ENCODE data around the gene BACE2.

The BACE2 gene

DNA sequence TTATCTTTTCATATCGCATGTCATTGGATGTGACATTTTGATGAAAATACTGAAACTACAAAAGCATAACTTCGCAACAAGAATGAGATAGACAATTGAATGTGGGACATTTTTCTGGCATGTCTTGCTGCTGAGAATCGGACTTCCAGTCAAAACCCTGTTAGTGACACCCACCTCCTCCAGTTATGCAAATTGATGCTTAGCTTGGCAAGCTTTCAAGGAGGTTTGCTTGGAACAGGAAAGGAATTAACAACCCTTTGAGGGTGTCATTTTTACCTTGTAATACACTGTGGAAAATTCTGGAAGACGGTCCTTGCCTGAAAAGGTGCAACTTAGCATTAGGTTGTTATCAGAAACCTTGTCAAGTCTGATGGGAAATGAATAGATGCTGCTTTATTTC is 109.9 kb downstream of the BACE2 start:
- H3K36me3 ChIP-seq (ENCODE audit: control insufficient read depth, insufficient read depth, low read length), result 0 out of 2 replicates have a peak, but pooled peaks cover 7% of the 10 kb centered on the region
- no peak overlapping the region for H3K27ac ChIP-seq (ENCODE audit: low read depth, low read length)
- H3K9ac ChIP-seq (ENCODE audit: low read length), result no peak overlapping the region
- peaks cover 12% of the 10 kb centered on the region; the same call in 1 of the 2 replicates for H3K9me3 ChIP-seq (ENCODE audit: control insufficient read depth, insufficient read depth, low read depth, low read length)
- H3K4me1 ChIP-seq (ENCODE audit: control insufficient read depth, insufficient read depth, low read length), result peaks cover 12% of the 10 kb centered on the region; the same call in 1 of the 2 replicates
- no peaks in the 10 kb centered on the region for H3K27me3 ChIP-seq (ENCODE audit: control insufficient read depth, insufficient read depth, low read length)
- no peak overlapping the region for H3K4me3 ChIP-seq (ENCODE audit: low read depth, low read length)

DNA sequence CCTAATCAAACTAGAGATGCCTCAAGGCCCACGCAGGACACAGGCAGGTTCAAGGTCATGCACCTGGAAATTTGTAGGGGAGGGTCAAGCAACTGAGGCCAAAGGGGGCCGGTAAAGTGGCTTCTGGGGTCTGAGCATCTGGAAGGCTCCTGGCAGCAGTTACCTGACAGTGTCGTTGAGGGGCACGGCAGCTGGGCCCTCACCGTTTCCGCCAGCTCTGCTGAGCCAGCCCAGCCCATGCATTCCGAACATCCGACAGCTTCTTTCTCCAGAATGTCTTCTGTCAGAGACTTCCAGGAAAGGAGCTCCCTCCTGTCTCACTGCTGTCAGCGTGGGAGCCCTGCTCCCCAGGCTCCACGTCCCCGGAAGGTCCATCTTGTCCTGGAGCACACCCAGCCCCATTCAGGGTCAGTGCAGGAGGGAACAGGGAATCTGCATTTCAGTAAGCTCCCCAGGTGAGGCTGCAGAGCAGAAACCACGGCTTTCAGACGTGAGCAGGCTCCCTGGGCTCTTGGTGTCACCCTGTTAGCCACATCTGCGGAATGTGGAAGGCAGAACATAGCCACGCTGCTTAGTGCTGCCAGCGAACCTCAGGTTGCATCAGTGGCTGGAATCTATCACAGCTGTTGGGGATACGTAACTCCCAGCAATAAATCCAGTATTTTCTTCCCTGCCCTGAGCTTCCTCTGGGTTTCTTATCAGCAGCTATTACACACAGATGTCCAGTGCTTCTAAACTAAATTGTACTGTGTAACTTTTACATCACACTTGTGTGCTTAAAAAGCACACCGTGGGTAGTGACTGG is 112.4 kb downstream of the BACE2 start:
- H3K27ac ChIP-seq (ENCODE audit: low read depth, low read length), result no peak overlapping the region
- no peaks in the 10 kb centered on the region for H3K27me3 ChIP-seq (ENCODE audit: control insufficient read depth, insufficient read depth, low read length)
- no peak overlapping the region for H3K4me3 ChIP-seq (ENCODE audit: low read depth, low read length)
- H3K9me3 ChIP-seq (ENCODE audit: control insufficient read depth, insufficient read depth, low read depth, low read length), result no peaks in the 10 kb centered on the region
- peaks cover 14% of the 10 kb centered on the region; the same call in 1 of the 2 replicates for H3K4me1 ChIP-seq (ENCODE audit: control insufficient read depth, insufficient read depth, low read length)
- H3K9ac ChIP-seq (ENCODE audit: low read length), result no peak overlapping the region
- H3K36me3 ChIP-seq (ENCODE audit: control insufficient read depth, insufficient read depth, low read length), result 0 out of 2 replicates have a peak, but pooled peaks cover 3% of the 10 kb centered on the region

GRCh38 chr21:41282412-41282811 is 114.5 kb downstream of the BACE2 start:
- no peaks in the 10 kb centered on the region for H3K9me3 ChIP-seq (ENCODE audit: control insufficient read depth, insufficient read depth, low read depth, low read length)
- peaks cover 14% of the 10 kb centered on the region; the same call in 1 of the 2 replicates for H3K4me1 ChIP-seq (ENCODE audit: control insufficient read depth, insufficient read depth, low read length)
- H3K27me3 ChIP-seq (ENCODE audit: control insufficient read depth, insufficient read depth, low read length), result no peaks in the 10 kb centered on the region

GRCh38 chr21:41283211-41283818 is 115.4 kb downstream of the BACE2 start:
- H3K9me3 ChIP-seq (ENCODE audit: control insufficient read depth, insufficient read depth, low read depth, low read length), result no peaks in the 10 kb centered on the region
- no peak overlapping the region for H3K4me3 ChIP-seq (ENCODE audit: low read depth, low read length)
- H3K9ac ChIP-seq (ENCODE audit: low read length), result no peak overlapping the region
- no peaks in the 10 kb centered on the region for H3K36me3 ChIP-seq (ENCODE audit: control insufficient read depth, insufficient read depth, low read length)
- H3K27ac ChIP-seq (ENCODE audit: low read depth, low read length), result no peak overlapping the region
- no peaks in the 10 kb centered on the region for H3K27me3 ChIP-seq (ENCODE audit: control insufficient read depth, insufficient read depth, low read length)
- H3K4me1 ChIP-seq (ENCODE audit: control insufficient read depth, insufficient read depth, low read length), result 0 out of 2 replicates have a peak, but pooled peaks cover 6% of the 10 kb centered on the region

More at GRCh38 chr21:41282412-41282811, 114.5 kb downstream of the BACE2 start:
- H3K36me3 ChIP-seq (ENCODE audit: control insufficient read depth, insufficient read depth, low read length), result no peaks in the 10 kb centered on the region
- no peak overlapping the region for H3K27ac ChIP-seq (ENCODE audit: low read depth, low read length)
- H3K4me3 ChIP-seq (ENCODE audit: low read depth, low read length), result no peak overlapping the region
- no peak overlapping the region for H3K9ac ChIP-seq (ENCODE audit: low read length)

DNA sequence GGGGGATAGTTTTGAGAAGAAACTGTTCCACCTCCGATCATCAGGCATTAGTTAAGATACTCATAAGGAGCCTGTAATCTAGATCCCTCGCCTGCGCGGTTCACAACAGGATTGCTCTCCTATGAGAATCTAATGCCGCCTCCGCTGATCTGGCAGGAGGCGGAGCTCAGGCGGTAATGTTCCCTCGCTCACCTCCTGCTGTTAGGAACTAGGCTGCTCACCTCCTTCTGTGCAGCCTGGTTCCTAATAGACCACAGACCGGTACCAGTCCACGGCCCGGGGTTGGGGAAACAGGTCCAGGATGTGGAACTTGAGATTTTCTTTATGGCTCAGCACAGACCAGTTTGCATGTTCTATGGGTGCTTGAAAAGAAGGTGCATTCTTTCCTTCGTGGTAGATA is 121.5 kb downstream of the BACE2 start:
- H3K4me1 ChIP-seq (ENCODE audit: control insufficient read depth, insufficient read depth, low read length), result no peaks in the 10 kb centered on the region
- H3K36me3 ChIP-seq (ENCODE audit: control insufficient read depth, insufficient read depth, low read length), result no peaks in the 10 kb centered on the region
- H3K27ac ChIP-seq (ENCODE audit: low read depth, low read length), result no peak overlapping the region
- H3K4me3 ChIP-seq (ENCODE audit: low read depth, low read length), result no peak overlapping the region
- H3K9ac ChIP-seq (ENCODE audit: low read length), result no peak overlapping the region
- H3K27me3 ChIP-seq (ENCODE audit: control insufficient read depth, insufficient read depth, low read length), result peaks cover 7% of the 10 kb centered on the region; the same call in 1 of the 2 replicates
- H3K9me3 ChIP-seq (ENCODE audit: control insufficient read depth, insufficient read depth, low read depth, low read length), result peaks cover 12% of the 10 kb centered on the region; the same call in 1 of the 2 replicates

- Histone ChIP-seq H3K27ac (ENCODE audit: low read depth, low read length) (no peak overlapping the region), H3K4me3 (ENCODE audit: low read depth, low read length) (peak overlapping the region; percentile 14; the same call in 1 of the 2 replicates), H3K36me3 (ENCODE audit: control insufficient read depth, insufficient read depth, low read length) (no peaks in the 10 kb centered on the region), H3K27me3 (ENCODE audit: control insufficient read depth, insufficient read depth, low read length) (peaks cover 7% of the 10 kb centered on the region; the same call in 1 of the 2 replicates), H3K4me1 (ENCODE audit: control insufficient read depth, insufficient read depth, low read length) (no peaks in the 10 kb centered on the region), H3K9me3 (ENCODE audit: control insufficient read depth, insufficient read depth, low read depth, low read length) (peaks cover 12% of the 10 kb centered on the region; the same call in 1 of the 2 replicates), H3K9ac (ENCODE audit: low read length) (no peak overlapping the region)
Observed at GRCh38 chr21:41290106-41290799, 122.3 kb downstream of the BACE2 start.

- no peak overlapping the region for H3K27ac ChIP-seq (ENCODE audit: low read depth, low read length)
- H3K27me3 ChIP-seq (ENCODE audit: control insufficient read depth, insufficient read depth, low read length), result peaks cover 6% of the 10 kb centered on the region; the same call in 1 of the 2 replicates
- H3K4me1 ChIP-seq (ENCODE audit: control insufficient read depth, insufficient read depth, low read length), result no peaks in the 10 kb centered on the region
- H3K9ac ChIP-seq (ENCODE audit: low read length), result no peak overlapping the region
- H3K9me3 ChIP-seq (ENCODE audit: control insufficient read depth, insufficient read depth, low read depth, low read length), result peaks cover 12% of the 10 kb centered on the region; the same call in 1 of the 2 replicates
- no peaks in the 10 kb centered on the region for H3K36me3 ChIP-seq (ENCODE audit: control insufficient read depth, insufficient read depth, low read length)
- H3K4me3 ChIP-seq (ENCODE audit: low read depth, low read length), result no peak overlapping the region
Observed at GRCh38 chr21:41294548-41295231, 126.7 kb downstream of the BACE2 start.

DNA sequence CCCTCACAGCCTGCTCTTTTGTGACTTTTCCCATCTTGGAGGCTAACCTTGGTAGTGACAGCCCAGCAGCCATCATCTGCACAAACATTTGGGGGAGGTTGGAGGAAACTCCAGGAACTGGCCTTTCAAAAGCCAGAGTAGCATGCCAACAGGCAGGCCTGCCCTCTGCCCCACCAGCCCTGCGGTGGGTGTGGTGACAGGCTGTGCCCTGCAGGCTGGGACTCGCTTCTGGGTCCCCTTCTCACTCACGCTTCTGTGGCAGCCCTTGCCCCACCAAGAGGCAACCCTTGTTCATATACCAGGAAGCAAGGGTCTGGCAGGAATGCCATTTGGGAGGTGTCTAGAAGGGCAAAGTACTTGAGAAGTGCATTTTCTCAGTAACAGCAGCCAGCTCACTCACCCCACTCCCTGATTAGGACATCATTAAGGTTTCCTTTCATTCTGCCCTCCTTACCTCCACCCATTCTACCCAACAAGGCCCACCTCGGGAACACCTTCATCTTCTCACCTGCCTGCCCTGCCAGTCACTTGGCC is 127.8 kb downstream of the BACE2 start:
- no peaks in the 10 kb centered on the region for H3K36me3 ChIP-seq (ENCODE audit: control insufficient read depth, insufficient read depth, low read length)
- no peak overlapping the region for H3K4me3 ChIP-seq (ENCODE audit: low read depth, low read length)
- H3K27ac ChIP-seq (ENCODE audit: low read depth, low read length), result no peak overlapping the region
- H3K9ac ChIP-seq (ENCODE audit: low read length), result no peak overlapping the region
- peaks cover 12% of the 10 kb centered on the region; the same call in 1 of the 2 replicates for H3K9me3 ChIP-seq (ENCODE audit: control insufficient read depth, insufficient read depth, low read depth, low read length)
- H3K4me1 ChIP-seq (ENCODE audit: control insufficient read depth, insufficient read depth, low read length), result no peaks in the 10 kb centered on the region
- H3K27me3 ChIP-seq (ENCODE audit: control insufficient read depth, insufficient read depth, low read length), result no peaks in the 10 kb centered on the region

- no peak overlapping the region for H3K9ac ChIP-seq (ENCODE audit: low read length)
- no peak overlapping the region for H3K27ac ChIP-seq (ENCODE audit: low read depth, low read length)
- H3K27me3 ChIP-seq (ENCODE audit: control insufficient read depth, insufficient read depth, low read length), result no peaks in the 10 kb centered on the region
- no peaks in the 10 kb centered on the region for H3K4me1 ChIP-seq (ENCODE audit: control insufficient read depth, insufficient read depth, low read length)
- H3K9me3 ChIP-seq (ENCODE audit: control insufficient read depth, insufficient read depth, low read depth, low read length), result peaks cover 10% of the 10 kb centered on the region; the same call in 1 of the 2 replicates
- no peaks in the 10 kb centered on the region for H3K36me3 ChIP-seq (ENCODE audit: control insufficient read depth, insufficient read depth, low read length)
- H3K4me3 ChIP-seq (ENCODE audit: low read depth, low read length), result no peak overlapping the region
Observed at GRCh38 chr21:41302976-41303375, 135.0 kb downstream of the BACE2 start.

DNA sequence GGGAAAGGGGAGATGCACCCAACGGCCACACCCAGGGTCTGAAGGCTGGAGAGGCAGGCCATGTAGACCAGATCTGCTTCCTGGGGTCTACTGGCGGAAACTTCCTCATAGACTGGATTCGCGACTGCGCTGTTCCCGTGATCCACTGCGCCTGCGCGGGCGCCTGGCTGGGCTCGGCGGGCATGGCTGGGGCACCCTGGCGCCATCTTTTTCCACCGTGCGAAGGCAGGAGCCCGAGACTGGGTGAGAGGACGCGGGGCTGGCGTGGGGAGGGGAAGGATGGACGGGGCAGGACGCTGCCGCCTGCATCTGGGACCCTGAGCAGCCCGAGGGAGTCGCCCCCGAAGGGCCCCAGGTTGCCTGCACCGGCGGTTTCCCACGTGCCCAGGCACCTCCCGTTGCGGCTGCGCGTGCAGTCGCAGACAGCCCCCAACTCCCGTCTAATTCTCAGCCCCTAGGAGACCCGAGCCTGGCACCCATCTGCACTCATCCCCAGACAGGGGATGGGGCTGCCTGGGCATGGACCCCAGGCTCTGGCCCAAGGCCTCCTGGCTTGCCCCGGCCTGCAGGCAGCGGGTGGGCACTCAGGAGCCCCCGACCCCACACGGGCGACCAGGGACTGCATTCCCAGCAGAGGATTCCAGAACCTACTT is 136.2 kb downstream of the BACE2 start:
- Histone ChIP-seq H3K9me3 (ENCODE audit: control insufficient read depth, insufficient read depth, low read depth, low read length) (peaks cover 10% of the 10 kb centered on the region; the same call in 1 of the 2 replicates), H3K36me3 (ENCODE audit: control insufficient read depth, insufficient read depth, low read length) (no peaks in the 10 kb centered on the region)

More for the DNA sequence above, 136.2 kb downstream of the BACE2 start:
- no peak overlapping the region for H3K27ac ChIP-seq (ENCODE audit: low read depth, low read length)
- H3K27me3 ChIP-seq (ENCODE audit: control insufficient read depth, insufficient read depth, low read length), result 0 out of 2 replicates have a peak, but pooled peaks cover 6% of the 10 kb centered on the region
- no peaks in the 10 kb centered on the region for H3K4me1 ChIP-seq (ENCODE audit: control insufficient read depth, insufficient read depth, low read length)
- no peak overlapping the region for H3K9ac ChIP-seq (ENCODE audit: low read length)
- no peak overlapping the region for H3K4me3 ChIP-seq (ENCODE audit: low read depth, low read length)

Data from HUES6 (cell line).